ENCODE results near the gene PTPRM. TPM values are rescaled to one million over a fixed set of nuclear protein-coding genes. Genes with fewer than 3 reads are reported as not detected.

Gene PTPRM
- total RNA-seq, 1 experiment from 2014 or later = 14.5 TPM

DNA sequence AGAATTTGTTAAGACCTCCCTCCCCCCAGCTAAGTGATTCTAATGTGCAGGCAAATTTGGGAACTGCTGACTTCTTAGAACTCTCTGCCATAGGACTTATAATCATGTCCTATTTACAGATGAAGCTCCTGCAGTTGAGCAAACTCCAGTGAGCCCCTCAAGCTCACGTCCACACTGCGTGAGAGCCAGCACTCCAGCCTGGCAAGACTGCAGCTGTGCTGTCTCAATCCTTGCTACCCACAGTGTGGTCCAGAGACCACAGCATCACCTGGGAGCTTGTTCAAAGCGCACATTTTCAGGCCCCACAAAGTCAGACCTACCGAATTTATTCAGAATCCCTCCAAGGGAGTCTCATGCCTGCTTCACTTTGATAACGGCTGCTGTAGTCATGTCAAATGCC is 799.0 kb downstream of the PTPRM start (continued):
- TF ChIP-seq FOSL1 (IDR thresholded peaks at IDR 0.05; ENCODE audit: low read depth) (no peak), ZFX (IDR thresholded peaks at IDR 0.05) (no peak), RAD21 (IDR thresholded peaks at IDR 0.05; ENCODE audit: low read depth) (no peak), SIN3A (IDR thresholded peaks at IDR 0.05; ENCODE audit: low read depth) (no peak), CBX3 (IDR thresholded peaks at IDR 0.05; ENCODE audit: low read depth) (no peak), SP1 (IDR thresholded peaks at IDR 0.05; ENCODE audit: low read depth) (no peak), EZH2phosphoT487 (IDR thresholded peaks at IDR 0.05; ENCODE audit: borderline replicate concordance) (no peak), POLR2AphosphoS5 (IDR thresholded peaks at IDR 0.05; ENCODE audit: low read depth, low read length) (no peak)
- TF ChIP-seq, protein P1, sequence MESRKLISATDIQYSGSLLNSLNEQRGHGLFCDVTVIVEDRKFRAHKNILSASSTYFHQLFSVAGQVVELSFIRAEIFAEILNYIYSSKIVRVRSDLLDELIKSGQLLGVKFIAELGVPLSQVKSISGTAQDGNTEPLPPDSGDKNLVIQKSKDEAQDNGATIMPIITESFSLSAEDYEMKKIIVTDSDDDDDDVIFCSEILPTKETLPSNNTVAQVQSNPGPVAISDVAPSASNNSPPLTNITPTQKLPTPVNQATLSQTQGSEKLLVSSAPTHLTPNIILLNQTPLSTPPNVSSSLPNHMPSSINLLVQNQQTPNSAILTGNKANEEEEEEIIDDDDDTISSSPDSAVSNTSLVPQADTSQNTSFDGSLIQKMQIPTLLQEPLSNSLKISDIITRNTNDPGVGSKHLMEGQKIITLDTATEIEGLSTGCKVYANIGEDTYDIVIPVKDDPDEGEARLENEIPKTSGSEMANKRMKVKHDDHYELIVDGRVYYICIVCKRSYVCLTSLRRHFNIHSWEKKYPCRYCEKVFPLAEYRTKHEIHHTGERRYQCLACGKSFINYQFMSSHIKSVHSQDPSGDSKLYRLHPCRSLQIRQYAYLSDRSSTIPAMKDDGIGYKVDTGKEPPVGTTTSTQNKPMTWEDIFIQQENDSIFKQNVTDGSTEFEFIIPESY (IDR thresholded peaks at IDR 0.05; ENCODE audit: extremely low read depth, insufficient replicate concordance, low read length) = no peak

DNA sequence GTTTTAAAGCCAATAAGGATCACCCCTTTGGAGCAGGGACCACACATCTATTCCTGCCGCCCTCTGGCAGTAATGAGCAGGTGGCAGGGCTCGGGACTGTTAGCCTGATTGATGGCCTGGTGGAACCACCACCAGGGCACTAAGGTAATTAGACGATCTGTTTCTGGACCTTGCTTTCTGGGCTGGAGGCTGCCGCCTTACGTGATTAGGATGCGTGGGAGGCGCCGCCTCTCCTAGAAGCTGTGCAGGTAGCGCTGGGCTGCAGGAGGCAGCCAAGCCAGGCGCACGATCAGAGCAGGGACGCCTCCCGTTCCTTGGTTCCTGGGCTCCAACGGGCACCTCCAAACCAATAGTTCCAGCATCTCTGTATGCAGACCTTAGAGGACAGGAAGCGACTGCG is 799.5 kb downstream of the PTPRM start:
- intact Hi-C loops (cut with micrococcal nuclease) = no loop called here
- CTCF ChIA-PET = no interaction called here
- ATAC-seq = no peak

More for the DNA sequence above, 799.5 kb downstream of the PTPRM start:
- Histone ChIP-seq H3K4me2 (ENCODE audit: low read length) (no peak overlapping the region), H3K4me1 (ENCODE audit: control insufficient read depth in 1 of 2, insufficient read depth in 2 of 2, low read length in 2 of 2) (peaks cover 4 to 8% of the 10 kb centered on the region in 2 experiments; a peak in 2 of 4 replicates), H2AFZ (ENCODE audit: low read depth, low read length, poor library complexity, severe bottlenecking) (no peak overlapping the region), H3K36me3 (ENCODE audit: control insufficient read depth in 1 of 2, insufficient read depth in 2 of 2, low read length in 2 of 2) (no peaks in the 10 kb centered on the region), H3K9me3 (ENCODE audit: control insufficient read depth in 1 of 2, insufficient read depth in 1 of 2, low read depth in 1 of 2, low read length in 2 of 2) (no peaks in the 10 kb centered on the region), H3K27ac (ENCODE audit: low read depth, low read length) (no peak overlapping the region), H3K27me3 (ENCODE audit: insufficient read depth, low read length) (no peaks in the 10 kb centered on the region), H4K20me1 (ENCODE audit: insufficient read depth) (no peaks in the 10 kb centered on the region), H3K9me2 (ENCODE audit: insufficient read depth) (no peaks in the 10 kb centered on the region), H3K9ac (ENCODE audit: low read length) (no peak overlapping the region), H3K4me3 (replicated peaks in 1 of 2; ENCODE audit: low read depth in 1 of 2, low read length in 2 of 2) (no peak overlapping the region), H3K79me2 (ENCODE audit: insufficient read depth, low read length) (no peaks in the 10 kb centered on the region)
- ChIA-PET POLR2A (no interaction called here), RAD21 (ENCODE audit: low non-redundant PET in 1 of 2, low total read pairs in 2 of 2, uncharacterized antibody in 2 of 2, unreplicated experiment in 2 of 2) (no interaction called here)
- TF ChIP-seq RAD21 (IDR thresholded peaks at IDR 0.05; ENCODE audit: low read depth) (no peak), POLR2AphosphoS5 (IDR thresholded peaks at IDR 0.05; ENCODE audit: low read depth, low read length) (no peak), REST (IDR thresholded peaks at IDR 0.05; ENCODE audit: low read depth) (no peak), FOSL1 (IDR thresholded peaks at IDR 0.05; ENCODE audit: low read depth) (no peak)
- TF ChIP-seq, protein P2, sequence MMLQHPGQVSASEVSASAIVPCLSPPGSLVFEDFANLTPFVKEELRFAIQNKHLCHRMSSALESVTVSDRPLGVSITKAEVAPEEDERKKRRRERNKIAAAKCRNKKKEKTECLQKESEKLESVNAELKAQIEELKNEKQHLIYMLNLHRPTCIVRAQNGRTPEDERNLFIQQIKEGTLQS (IDR thresholded peaks at IDR 0.05) = no peak
- BruUV-seq (replicated peaks) = no TSS peak
- DNase-seq (ENCODE audit: low read depth, low spot score) = no peak

Measured in HCT116 (cell line).